ENCODE measurements around the gene SMURF2. TPM values are rescaled to one million over a fixed set of nuclear protein-coding genes. Genes with fewer than 3 reads are reported as not detected.

Gene SMURF2
- total and polyA plus RNA-seq, 9 of the 15 experiments (the other 6 are each of a cell fraction or from before 2014, with no cell fraction given) = 3.8 to 22.0 (median 14.8) TPM

DNA sequence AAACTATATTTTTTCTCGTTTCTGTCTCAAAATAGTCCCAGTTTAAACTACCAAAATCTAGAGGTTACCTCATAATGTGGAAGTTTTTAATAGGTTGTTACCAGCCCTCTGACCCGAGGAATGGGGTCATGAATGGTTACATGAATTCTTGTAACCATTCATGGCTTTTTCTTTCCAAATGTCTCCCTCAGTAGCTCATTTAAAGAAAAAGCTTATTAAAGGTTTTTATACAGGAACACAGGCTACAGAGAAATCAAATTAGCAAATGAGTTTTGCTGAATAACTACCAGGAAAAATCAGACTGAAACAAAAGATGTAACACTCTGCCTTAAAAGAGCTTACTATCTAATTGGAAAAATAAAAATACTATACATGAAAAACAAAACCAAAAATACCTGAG is 63.4 kb downstream of the SMURF2 start (continued):
- TF ChIP-seq, protein P1, sequence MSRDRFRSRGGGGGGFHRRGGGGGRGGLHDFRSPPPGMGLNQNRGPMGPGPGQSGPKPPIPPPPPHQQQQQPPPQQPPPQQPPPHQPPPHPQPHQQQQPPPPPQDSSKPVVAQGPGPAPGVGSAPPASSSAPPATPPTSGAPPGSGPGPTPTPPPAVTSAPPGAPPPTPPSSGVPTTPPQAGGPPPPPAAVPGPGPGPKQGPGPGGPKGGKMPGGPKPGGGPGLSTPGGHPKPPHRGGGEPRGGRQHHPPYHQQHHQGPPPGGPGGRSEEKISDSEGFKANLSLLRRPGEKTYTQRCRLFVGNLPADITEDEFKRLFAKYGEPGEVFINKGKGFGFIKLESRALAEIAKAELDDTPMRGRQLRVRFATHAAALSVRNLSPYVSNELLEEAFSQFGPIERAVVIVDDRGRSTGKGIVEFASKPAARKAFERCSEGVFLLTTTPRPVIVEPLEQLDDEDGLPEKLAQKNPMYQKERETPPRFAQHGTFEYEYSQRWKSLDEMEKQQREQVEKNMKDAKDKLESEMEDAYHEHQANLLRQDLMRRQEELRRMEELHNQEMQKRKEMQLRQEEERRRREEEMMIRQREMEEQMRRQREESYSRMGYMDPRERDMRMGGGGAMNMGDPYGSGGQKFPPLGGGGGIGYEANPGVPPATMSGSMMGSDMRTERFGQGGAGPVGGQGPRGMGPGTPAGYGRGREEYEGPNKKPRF (IDR thresholded peaks at IDR 0.05; ENCODE audit: low read depth, low read length) = no peak
- TF ChIP-seq, protein P2, sequence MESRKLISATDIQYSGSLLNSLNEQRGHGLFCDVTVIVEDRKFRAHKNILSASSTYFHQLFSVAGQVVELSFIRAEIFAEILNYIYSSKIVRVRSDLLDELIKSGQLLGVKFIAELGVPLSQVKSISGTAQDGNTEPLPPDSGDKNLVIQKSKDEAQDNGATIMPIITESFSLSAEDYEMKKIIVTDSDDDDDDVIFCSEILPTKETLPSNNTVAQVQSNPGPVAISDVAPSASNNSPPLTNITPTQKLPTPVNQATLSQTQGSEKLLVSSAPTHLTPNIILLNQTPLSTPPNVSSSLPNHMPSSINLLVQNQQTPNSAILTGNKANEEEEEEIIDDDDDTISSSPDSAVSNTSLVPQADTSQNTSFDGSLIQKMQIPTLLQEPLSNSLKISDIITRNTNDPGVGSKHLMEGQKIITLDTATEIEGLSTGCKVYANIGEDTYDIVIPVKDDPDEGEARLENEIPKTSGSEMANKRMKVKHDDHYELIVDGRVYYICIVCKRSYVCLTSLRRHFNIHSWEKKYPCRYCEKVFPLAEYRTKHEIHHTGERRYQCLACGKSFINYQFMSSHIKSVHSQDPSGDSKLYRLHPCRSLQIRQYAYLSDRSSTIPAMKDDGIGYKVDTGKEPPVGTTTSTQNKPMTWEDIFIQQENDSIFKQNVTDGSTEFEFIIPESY (CRISPR knock-in tag; IDR thresholded peaks at IDR 0.05) = no peak
- no peak for TF ChIP-seq SIX5 (IDR thresholded peaks at IDR 0.05; ENCODE audit: borderline replicate concordance in 1 of 2, insufficient read depth in 1 of 2, low read depth in 1 of 2, low read length in 2 of 2)
- TF ChIP-seq, protein P3, sequence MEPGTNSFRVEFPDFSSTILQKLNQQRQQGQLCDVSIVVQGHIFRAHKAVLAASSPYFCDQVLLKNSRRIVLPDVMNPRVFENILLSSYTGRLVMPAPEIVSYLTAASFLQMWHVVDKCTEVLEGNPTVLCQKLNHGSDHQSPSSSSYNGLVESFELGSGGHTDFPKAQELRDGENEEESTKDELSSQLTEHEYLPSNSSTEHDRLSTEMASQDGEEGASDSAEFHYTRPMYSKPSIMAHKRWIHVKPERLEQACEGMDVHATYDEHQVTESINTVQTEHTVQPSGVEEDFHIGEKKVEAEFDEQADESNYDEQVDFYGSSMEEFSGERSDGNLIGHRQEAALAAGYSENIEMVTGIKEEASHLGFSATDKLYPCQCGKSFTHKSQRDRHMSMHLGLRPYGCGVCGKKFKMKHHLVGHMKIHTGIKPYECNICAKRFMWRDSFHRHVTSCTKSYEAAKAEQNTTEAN (CRISPR knock-in tag; IDR thresholded peaks at IDR 0.05) = no peak
- TF ChIP-seq ZNF140 (CRISPR knock-in tag; IDR thresholded peaks at IDR 0.05) = no peak
- no peak for TF ChIP-seq PHF20 (IDR thresholded peaks at IDR 0.05; ENCODE audit: partially characterized antibody)
- no peak for TF ChIP-seq GATA2 (CRISPR knock-in tag; IDR thresholded peaks at IDR 0.05)
- no peak for TF ChIP-seq L3MBTL2 (IDR thresholded peaks at IDR 0.05)
- TF ChIP-seq, protein P4, sequence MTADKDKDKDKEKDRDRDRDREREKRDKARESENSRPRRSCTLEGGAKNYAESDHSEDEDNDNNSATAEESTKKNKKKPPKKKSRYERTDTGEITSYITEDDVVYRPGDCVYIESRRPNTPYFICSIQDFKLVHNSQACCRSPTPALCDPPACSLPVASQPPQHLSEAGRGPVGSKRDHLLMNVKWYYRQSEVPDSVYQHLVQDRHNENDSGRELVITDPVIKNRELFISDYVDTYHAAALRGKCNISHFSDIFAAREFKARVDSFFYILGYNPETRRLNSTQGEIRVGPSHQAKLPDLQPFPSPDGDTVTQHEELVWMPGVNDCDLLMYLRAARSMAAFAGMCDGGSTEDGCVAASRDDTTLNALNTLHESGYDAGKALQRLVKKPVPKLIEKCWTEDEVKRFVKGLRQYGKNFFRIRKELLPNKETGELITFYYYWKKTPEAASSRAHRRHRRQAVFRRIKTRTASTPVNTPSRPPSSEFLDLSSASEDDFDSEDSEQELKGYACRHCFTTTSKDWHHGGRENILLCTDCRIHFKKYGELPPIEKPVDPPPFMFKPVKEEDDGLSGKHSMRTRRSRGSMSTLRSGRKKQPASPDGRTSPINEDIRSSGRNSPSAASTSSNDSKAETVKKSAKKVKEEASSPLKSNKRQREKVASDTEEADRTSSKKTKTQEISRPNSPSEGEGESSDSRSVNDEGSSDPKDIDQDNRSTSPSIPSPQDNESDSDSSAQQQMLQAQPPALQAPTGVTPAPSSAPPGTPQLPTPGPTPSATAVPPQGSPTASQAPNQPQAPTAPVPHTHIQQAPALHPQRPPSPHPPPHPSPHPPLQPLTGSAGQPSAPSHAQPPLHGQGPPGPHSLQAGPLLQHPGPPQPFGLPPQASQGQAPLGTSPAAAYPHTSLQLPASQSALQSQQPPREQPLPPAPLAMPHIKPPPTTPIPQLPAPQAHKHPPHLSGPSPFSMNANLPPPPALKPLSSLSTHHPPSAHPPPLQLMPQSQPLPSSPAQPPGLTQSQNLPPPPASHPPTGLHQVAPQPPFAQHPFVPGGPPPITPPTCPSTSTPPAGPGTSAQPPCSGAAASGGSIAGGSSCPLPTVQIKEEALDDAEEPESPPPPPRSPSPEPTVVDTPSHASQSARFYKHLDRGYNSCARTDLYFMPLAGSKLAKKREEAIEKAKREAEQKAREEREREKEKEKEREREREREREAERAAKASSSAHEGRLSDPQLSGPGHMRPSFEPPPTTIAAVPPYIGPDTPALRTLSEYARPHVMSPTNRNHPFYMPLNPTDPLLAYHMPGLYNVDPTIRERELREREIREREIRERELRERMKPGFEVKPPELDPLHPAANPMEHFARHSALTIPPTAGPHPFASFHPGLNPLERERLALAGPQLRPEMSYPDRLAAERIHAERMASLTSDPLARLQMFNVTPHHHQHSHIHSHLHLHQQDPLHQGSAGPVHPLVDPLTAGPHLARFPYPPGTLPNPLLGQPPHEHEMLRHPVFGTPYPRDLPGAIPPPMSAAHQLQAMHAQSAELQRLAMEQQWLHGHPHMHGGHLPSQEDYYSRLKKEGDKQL (CRISPR knock-in tag; IDR thresholded peaks at IDR 0.05; ENCODE audit: borderline replicate concordance) = no peak
- no peak for TF ChIP-seq NR2C2 (CRISPR knock-in tag; IDR thresholded peaks at IDR 0.05)
- peak; percentile 71 for TF ChIP-seq NR2C2 (tag; IDR thresholded peaks at IDR 0.05)
- TF ChIP-seq MAFF (IDR thresholded peaks at IDR 0.05; ENCODE audit: low read length) = no peak
- 0 out of 2 replicates have a peak, but pooled peaks have one; percentile 29 for TF ChIP-seq ZNF717 (CRISPR knock-in tag; IDR thresholded peaks at IDR 0.05)

Measured in K562 (cell line).